HFFc6 (cell line): Measurements from ENCODE around the gene KCNH3. TPM values are rescaled to one million over a fixed set of nuclear protein-coding genes. Genes with fewer than 3 reads are reported as not detected.
"Not testable (repeated sequence)": the region's sequence is repeated elsewhere in the genome, so short reads cannot be mapped to it uniquely, and the experiment has no call there.

Source experiments
- DNase-seq: peaks from one replicate; pipeline ENCODE4 v3.0.0-alpha.2; 2018
- H3K27ac Mint-ChIP-seq: 2 replicates; pipeline ENCODE4 v1.8.0; 2020; ENCODE audit warnings: mild to moderate bottlenecking, mixed read lengths
- H3K27me3 Mint-ChIP-seq: 2 replicates; pipeline ENCODE4 v1.8.0; 2021; ENCODE audit warnings: mild to moderate bottlenecking, moderate library complexity, mixed read lengths; ENCODE audit not compliant: insufficient read depth
- H3K36me3 Mint-ChIP-seq: 2 replicates; pipeline ENCODE4 v1.8.0; 2021; ENCODE audit warnings: low read depth, mixed read lengths
- H3K4me1 Mint-ChIP-seq: 2 replicates; pipeline ENCODE4 v1.8.0; 2020; ENCODE audit warnings: low read depth, mixed read lengths
- H3K4me3 Mint-ChIP-seq: 2 replicates; pipeline ENCODE4 v1.8.0; 2020; ENCODE audit warnings: mild to moderate bottlenecking, moderate library complexity, mixed read lengths
- H3K9me3 Mint-ChIP-seq: 2 replicates; pipeline ENCODE4 v1.8.0; 2020; ENCODE audit warnings: mild to moderate bottlenecking, mixed read lengths
- total RNA-seq, 6 experiments: library from RNA; stranded (reverse); fragmentation: NEBNext Ultra II Directional; extraction: Animal tissue kit (Norgen Biotek cat#: 25700); gene quantifications; 2 replicates in 1 of 6; 3 replicates in 5 of 6; pipeline ENCODE4 v1.2.3, GENCODE V29; 2021
- TF ChIP-seq, protein P1 (sequence below): fragments of 200-600 bp; sonication (generic); IDR thresholded peaks from 2 replicates; pipeline ENCODE4 v1.5.0; 2021; ENCODE audit warnings: antibody characterized with exemption, mild to moderate bottlenecking

The KCNH3 gene
- total RNA-seq, 6 experiments from 2014 or later: 0.05 to 0.10 TPM; not detected in 4

DNA sequence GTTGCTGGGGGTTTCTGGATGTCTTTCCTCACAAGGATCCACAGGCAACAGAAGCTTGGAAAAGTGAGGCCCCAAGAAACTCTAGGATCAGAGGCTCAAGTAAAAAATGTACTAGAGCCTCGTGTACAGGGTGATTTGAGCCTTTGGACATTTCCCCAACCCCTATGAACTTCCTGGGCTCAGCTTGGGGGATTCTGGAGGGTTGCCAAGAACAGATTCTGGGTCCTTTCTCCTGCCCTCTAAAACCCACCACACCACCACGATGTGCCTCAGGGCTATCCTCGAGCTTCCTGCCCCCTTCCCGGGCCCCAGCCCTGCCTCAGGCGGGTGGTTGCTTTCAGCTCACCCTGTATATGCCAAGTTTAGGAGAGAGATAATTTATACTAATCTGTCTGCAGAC is 66.0 kb downstream of the KCNH3 start:
- no peaks in the 10 kb centered on the region for H3K9me3 Mint-ChIP-seq
- H3K4me3 Mint-ChIP-seq: no peak overlapping the region
- no peak for DNase-seq
- H3K27me3 Mint-ChIP-seq: no peaks in the 10 kb centered on the region; the same call in 1 of the 2 replicates
- no peaks in the 10 kb centered on the region for H3K36me3 Mint-ChIP-seq
- TF ChIP-seq, protein P1, sequence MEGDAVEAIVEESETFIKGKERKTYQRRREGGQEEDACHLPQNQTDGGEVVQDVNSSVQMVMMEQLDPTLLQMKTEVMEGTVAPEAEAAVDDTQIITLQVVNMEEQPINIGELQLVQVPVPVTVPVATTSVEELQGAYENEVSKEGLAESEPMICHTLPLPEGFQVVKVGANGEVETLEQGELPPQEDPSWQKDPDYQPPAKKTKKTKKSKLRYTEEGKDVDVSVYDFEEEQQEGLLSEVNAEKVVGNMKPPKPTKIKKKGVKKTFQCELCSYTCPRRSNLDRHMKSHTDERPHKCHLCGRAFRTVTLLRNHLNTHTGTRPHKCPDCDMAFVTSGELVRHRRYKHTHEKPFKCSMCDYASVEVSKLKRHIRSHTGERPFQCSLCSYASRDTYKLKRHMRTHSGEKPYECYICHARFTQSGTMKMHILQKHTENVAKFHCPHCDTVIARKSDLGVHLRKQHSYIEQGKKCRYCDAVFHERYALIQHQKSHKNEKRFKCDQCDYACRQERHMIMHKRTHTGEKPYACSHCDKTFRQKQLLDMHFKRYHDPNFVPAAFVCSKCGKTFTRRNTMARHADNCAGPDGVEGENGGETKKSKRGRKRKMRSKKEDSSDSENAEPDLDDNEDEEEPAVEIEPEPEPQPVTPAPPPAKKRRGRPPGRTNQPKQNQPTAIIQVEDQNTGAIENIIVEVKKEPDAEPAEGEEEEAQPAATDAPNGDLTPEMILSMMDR: no peak
- no peak overlapping the region for H3K27ac Mint-ChIP-seq
- H3K4me1 Mint-ChIP-seq: peaks cover 10% of the 10 kb centered on the region

DNA sequence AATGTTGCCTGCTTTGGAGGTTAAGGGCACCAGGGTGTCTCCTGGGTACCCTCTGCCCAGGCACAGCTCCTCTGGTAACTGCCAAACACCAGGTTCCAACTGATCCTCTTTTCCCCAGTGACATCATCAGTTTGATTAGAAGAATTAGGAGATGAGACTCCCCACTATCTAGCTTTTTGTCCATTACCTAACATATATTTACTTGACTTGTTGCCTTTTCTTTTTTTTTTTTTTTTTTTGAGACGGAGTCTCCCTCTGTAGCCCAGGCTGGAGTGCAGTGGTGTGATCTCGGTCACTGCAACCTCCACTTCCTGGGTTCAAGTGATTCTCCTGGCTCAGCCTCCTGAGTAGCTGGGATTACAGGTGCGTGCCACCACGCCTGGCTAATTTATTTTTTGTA is 66.7 kb downstream of the KCNH3 start, which contains the start of gene FAM186B:
Gene FAM186B (minus strand): TSS at position 101 of the 400 bp plus-strand sequence. CDS start 162 bp downstream, outside the sequence.
- H3K4me3 Mint-ChIP-seq, DNase-seq, H3K9me3 Mint-ChIP-seq, H3K27ac Mint-ChIP-seq, H3K27me3 Mint-ChIP-seq, H3K36me3 Mint-ChIP-seq: not testable (repeated sequence)
- H3K4me1 Mint-ChIP-seq: peaks cover 14% of the 10 kb centered on the region

Other genes starting within 250 kb of the KCNH3 start
- gene PRPH, start 243.9 kb upstream of the KCNH3 start, total RNA-seq: not detected
- gene TROAP, start 215.8 kb upstream of the KCNH3 start, total RNA-seq: 10 to 100 TPM; 14.1 to 37.4 (median 34.5) TPM
- under 1 TPM in 5 of 6 experiments, not detected in 1; 0.14 to 0.48 (median 0.28) TPM for gene C1QL4, start 201.8 kb upstream of the KCNH3 start, total RNA-seq
- 1 to 10 TPM in 4 of 6 experiments, under 1 TPM in 2; 0.38 to 4.1 (median 2.6) TPM for gene DNAJC22, start 192.1 kb upstream of the KCNH3 start, total RNA-seq
- 10 to 100 TPM; 33.4 to 64.4 (median 50.9) TPM for gene SPATS2, start 171.6 kb upstream of the KCNH3 start, total RNA-seq
- gene MCRS1, start 29.1 kb downstream of the KCNH3 start, total RNA-seq: 10 to 100 TPM; 46.2 to 59.8 (median 55.4) TPM
- under 1 TPM; 0.21 to 0.46 (median 0.31) TPM for gene FAM186B, start 66.6 kb downstream of the KCNH3 start, total RNA-seq
- 10 to 100 TPM; 10.3 to 11.9 (median 11.2) TPM for gene PRPF40B, start 84.5 kb downstream of the KCNH3 start, total RNA-seq
- gene FMNL3, start 168.4 kb downstream of the KCNH3 start, total RNA-seq: 10 to 100 TPM; 15.8 to 21.8 (median 19.5) TPM
- gene TMBIM6, start 202.5 kb downstream of the KCNH3 start, total RNA-seq: 100 to 1,000 TPM; 471 to 545 (median 497) TPM